ENCODE measurements around the gene SLC4A5. TPM values are rescaled to one million over a fixed set of nuclear protein-coding genes. Genes with fewer than 3 reads are reported as not detected.

The SLC4A5 gene
- total RNA-seq, 1 experiment from 2014 or later = 1.8 TPM

DNA sequence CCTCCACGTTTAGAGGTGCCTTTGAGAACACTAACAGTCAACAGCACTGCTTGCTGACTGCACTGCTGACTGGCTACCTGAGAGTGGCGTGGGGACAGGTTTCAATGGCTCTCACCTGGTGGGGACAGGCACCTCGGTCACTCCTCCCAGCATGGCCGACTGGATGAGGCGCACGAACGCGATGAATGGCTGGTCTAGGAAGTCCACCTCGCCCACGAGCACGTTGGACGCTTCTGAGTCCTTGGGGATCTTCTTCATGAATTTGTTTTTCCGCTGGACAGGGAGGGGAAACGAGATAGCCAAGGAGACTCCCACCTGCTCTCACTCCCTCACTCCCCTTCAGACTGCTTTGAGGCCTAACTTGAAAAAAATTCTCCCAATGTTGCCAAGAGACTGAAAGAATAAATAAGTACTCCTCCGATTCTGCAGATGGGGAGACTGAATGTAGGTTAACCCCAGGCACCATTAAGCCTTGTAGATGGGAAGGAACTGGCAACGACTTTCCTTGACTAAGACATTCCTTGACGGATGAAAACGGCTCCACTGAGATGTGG, 87.5 kb downstream of the SLC4A5 start:
- TF ChIP-seq, protein P1, sequence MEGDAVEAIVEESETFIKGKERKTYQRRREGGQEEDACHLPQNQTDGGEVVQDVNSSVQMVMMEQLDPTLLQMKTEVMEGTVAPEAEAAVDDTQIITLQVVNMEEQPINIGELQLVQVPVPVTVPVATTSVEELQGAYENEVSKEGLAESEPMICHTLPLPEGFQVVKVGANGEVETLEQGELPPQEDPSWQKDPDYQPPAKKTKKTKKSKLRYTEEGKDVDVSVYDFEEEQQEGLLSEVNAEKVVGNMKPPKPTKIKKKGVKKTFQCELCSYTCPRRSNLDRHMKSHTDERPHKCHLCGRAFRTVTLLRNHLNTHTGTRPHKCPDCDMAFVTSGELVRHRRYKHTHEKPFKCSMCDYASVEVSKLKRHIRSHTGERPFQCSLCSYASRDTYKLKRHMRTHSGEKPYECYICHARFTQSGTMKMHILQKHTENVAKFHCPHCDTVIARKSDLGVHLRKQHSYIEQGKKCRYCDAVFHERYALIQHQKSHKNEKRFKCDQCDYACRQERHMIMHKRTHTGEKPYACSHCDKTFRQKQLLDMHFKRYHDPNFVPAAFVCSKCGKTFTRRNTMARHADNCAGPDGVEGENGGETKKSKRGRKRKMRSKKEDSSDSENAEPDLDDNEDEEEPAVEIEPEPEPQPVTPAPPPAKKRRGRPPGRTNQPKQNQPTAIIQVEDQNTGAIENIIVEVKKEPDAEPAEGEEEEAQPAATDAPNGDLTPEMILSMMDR (conservative IDR thresholded peaks at IDR 0.05; ENCODE audit: low read depth, low read length) = no peak
- no peak for TF ChIP-seq EZH2 (IDR thresholded peaks at IDR 0.05; ENCODE audit: borderline replicate concordance, low read depth, low read length, poor library complexity, severe bottlenecking)
- no peak for DNase-seq (ENCODE audit: low spot score)
- BruUV-seq (replicated peaks) = no TSS peak
- intact Hi-C loops (cut with micrococcal nuclease; ENCODE audit: unreplicated experiment) = no loop called here
- Histone ChIP-seq H3K27me3 (replicated peaks; ENCODE audit: insufficient read depth, low read depth, low read length, poor library complexity) (no peaks in the 10 kb centered on the region), H3K4me3 (ENCODE audit: low read depth, low read length, poor library complexity, severe bottlenecking) (no peak overlapping the region), H3K36me3 (ENCODE audit: insufficient read depth, low read length, poor library complexity, severe bottlenecking) (no peaks in the 10 kb centered on the region), H3K9me3 (ENCODE audit: low read depth, low read length, poor library complexity, severe bottlenecking) (no peaks in the 10 kb centered on the region), H3K4me1 (ENCODE audit: insufficient read depth, low read length, poor library complexity, severe bottlenecking) (no peaks in the 10 kb centered on the region), H3K27ac (ENCODE audit: low read depth, low read length, poor library complexity, severe bottlenecking) (no peak overlapping the region)
- ChIA-PET POLR2A (ENCODE audit: low non-redundant PET) (no interaction called here), CTCF (no interaction called here)

DNA sequence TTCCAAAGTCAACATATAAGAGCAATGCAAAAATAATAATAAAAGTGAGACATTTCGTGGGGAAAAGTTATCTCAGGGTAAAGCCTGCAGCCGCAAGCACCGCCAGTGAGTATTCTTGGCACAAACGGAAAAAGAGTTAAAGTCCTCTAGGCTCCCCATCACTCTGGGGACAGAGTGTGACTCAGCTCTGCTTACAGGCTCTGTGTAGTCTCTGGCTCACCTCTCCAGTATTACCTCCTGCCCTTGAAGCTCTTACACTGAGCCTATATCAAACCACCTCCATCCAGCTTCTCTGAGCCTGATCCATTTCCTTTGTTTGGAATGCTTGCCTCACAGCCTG, 89.3 kb downstream of the SLC4A5 start:
- POLR2A ChIA-PET (ENCODE audit: low non-redundant PET) = no interaction called here

DNA sequence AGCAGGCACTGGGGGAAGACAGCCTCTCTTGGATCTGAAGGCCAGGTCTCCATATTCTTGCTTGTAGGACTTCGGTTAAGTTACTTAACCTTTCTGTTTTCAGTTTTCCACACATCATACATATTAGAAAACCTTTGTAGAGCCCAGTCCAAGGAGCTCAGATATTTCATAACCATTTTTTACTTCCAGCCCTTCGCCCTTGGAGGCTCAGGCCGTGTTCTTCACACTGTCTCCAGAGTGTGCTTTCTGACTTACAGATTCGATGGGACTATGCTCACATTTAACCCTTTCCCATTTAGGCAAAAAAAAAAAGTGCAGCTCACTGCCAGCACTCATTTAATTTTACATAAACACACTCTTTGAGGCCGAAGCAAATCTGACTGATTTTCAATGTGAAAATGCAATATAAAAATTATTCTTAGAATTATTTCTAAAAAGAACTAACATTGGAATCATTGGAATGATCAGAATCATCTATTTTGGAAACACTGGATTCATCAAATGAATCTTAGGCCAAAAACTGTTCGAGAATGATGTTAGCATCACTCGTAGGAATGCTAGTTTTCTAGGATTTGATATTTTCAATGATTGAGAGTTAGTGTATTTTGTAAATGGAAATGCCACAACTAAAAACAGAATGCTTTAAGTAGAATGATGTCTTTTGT, 89.8 kb downstream of the SLC4A5 start:
- POLR2A ChIA-PET (ENCODE audit: low non-redundant PET) = no interaction called here

More for the DNA sequence above, 89.3 kb downstream of the SLC4A5 start:
- no peak for DNase-seq (ENCODE audit: low spot score)
- Histone ChIP-seq H3K4me3 (ENCODE audit: low read depth, low read length, poor library complexity, severe bottlenecking) (no peak overlapping the region), H3K9me3 (ENCODE audit: low read depth, low read length, poor library complexity, severe bottlenecking) (no peaks in the 10 kb centered on the region), H3K27ac (ENCODE audit: low read depth, low read length, poor library complexity, severe bottlenecking) (no peak overlapping the region), H3K4me1 (ENCODE audit: insufficient read depth, low read length, poor library complexity, severe bottlenecking) (no peaks in the 10 kb centered on the region), H3K27me3 (replicated peaks; ENCODE audit: insufficient read depth, low read depth, low read length, poor library complexity) (no peaks in the 10 kb centered on the region), H3K36me3 (ENCODE audit: insufficient read depth, low read length, poor library complexity, severe bottlenecking) (no peaks in the 10 kb centered on the region)
- BruUV-seq (replicated peaks) = no TSS peak
- intact Hi-C loops (cut with micrococcal nuclease; ENCODE audit: unreplicated experiment) = loop anchor here (5.0 kb wide), 1 partner anchor 278 kb away; no protein-coding TSS in a partner anchor
- TF ChIP-seq, protein P1 (conservative IDR thresholded peaks at IDR 0.05; ENCODE audit: low read depth, low read length) = no peak
- TF ChIP-seq EZH2 (IDR thresholded peaks at IDR 0.05; ENCODE audit: borderline replicate concordance, low read depth, low read length, poor library complexity, severe bottlenecking) = no peak
- CTCF ChIA-PET = no interaction called here

More for the DNA sequence above, 89.8 kb downstream of the SLC4A5 start:
- Histone ChIP-seq H3K4me1 (ENCODE audit: insufficient read depth, low read length, poor library complexity, severe bottlenecking) (no peaks in the 10 kb centered on the region), H3K27me3 (replicated peaks; ENCODE audit: insufficient read depth, low read depth, low read length, poor library complexity) (no peaks in the 10 kb centered on the region), H3K27ac (ENCODE audit: low read depth, low read length, poor library complexity, severe bottlenecking) (no peak overlapping the region), H3K4me3 (ENCODE audit: low read depth, low read length, poor library complexity, severe bottlenecking) (no peak overlapping the region), H3K36me3 (ENCODE audit: insufficient read depth, low read length, poor library complexity, severe bottlenecking) (no peaks in the 10 kb centered on the region), H3K9me3 (ENCODE audit: low read depth, low read length, poor library complexity, severe bottlenecking) (no peaks in the 10 kb centered on the region)
- intact Hi-C loops (cut with micrococcal nuclease; ENCODE audit: unreplicated experiment) = loop anchor here (5.0 kb wide), 1 partner anchor 279 kb away; no protein-coding TSS in a partner anchor
- CTCF ChIA-PET = no interaction called here
- no TSS peak for BruUV-seq (replicated peaks)
- no peak for DNase-seq (ENCODE audit: low spot score)
- TF ChIP-seq EZH2 (IDR thresholded peaks at IDR 0.05; ENCODE audit: borderline replicate concordance, low read depth, low read length, poor library complexity, severe bottlenecking) = no peak
- TF ChIP-seq, protein P1 (conservative IDR thresholded peaks at IDR 0.05; ENCODE audit: low read depth, low read length) = no peak

All from A673 (cell line).